VCaP (cell line): ENCODE data around the gene GSTA3.
"Not testable (repeated sequence)": the region's sequence is repeated elsewhere in the genome, so short reads cannot be mapped to it uniquely, and the experiment has no call there.

ENCODE experiments used
- H3K27ac ChIP-seq: fragments of 450-650 bp; 2 replicates; pipeline ENCODE4 v1.5.1; 2017
- CTCF ChIP-seq: fragments of 450-650 bp; conservative IDR thresholded peaks from 2 replicates; pipeline ENCODE4 v1.5.1; 2017; ENCODE audit warnings: mild to moderate bottlenecking, moderate library complexity

The GSTA3 gene

GRCh38 chr6:52937908-52938307 lies 28.4 kb upstream of the GSTA3 start:
- no peak for TF ChIP-seq CTCF
- no peak overlapping the region for H3K27ac ChIP-seq

DNA sequence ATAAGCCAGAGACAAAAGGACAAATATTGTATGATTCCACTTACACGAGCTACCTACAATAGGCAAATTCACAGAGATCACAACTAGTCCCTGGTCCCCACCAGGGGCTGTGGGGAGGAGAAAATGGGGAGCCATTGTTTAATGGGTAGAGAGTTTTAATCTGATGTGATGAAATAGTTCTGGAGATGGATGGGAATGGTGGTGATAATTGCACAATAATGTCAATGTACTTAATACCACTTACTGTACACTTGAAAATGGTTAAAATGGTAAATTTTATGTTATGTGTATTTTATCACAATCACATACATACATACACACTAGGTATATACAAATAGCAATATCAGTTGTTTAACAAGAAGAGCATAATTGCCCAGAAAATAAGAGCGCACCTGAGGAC lies 24.3 kb upstream of the GSTA3 start:
- H3K27ac ChIP-seq: no peak overlapping the region
- no peak for TF ChIP-seq CTCF

GRCh38 chr6:52931351-52931750 lies 21.9 kb upstream of the GSTA3 start:
- H3K27ac ChIP-seq: no peak overlapping the region
- no peak for TF ChIP-seq CTCF

DNA sequence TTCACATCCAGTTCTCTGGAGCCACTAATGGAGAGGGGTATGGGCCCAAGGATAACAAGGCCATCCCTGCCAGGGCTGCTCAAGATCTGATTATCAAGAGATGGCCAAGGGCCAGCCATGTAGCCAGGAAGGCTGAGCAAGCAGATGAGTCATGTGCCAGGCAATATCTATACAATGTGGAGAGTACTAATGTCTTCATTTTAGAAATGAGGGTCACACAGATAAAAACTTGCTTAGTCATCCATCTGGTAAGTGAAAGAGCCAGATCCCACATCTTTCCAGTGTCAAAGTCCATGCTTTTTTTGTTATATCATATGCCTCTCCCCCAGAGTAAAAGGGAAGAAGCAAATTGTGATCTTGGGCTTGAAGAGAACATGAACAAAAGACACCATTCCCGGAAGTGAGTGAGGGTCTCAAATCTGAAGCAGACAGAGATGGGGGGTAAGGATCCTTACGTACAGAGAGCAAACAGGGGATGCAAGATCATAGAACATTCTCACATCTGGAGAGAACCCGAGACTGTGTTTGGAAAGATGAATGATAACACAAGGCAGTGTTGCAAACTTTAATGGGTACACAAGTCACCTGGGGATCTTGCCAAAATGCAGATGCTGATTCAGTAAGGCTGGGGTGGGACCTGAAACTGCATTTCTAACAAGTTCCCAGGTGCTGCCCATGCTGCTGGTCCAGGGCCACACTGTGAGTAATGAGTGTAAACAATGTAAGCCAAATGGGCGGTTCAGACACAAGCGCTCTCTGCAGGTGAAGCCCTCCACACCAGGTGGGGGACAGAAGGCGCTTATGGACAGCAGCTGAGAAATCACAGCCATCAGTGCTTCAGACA lies 20.0 kb upstream of the GSTA3 start:
- no peak for TF ChIP-seq CTCF
- H3K27ac ChIP-seq: no peak overlapping the region

DNA sequence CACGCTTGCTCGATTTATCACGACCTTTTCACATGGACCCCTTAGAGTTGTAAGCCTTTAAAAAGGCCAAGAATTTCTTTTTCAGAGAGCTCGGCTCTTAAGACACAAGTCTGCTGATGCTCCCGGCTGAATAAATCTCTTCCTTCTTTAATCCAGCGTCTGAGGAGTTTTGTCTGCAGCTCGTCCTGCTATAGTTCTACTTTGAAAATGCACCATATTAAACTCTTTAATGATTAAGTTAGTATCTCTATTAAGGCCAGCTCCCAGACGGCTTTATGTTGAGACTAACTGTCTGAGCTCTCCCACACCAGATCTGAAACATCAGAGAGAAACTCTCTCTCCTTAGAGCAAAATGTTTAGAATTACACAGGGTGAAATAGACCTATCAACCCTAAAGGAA lies 18.0 kb upstream of the GSTA3 start:
- no peak overlapping the region for H3K27ac ChIP-seq
- TF ChIP-seq CTCF: no peak

DNA sequence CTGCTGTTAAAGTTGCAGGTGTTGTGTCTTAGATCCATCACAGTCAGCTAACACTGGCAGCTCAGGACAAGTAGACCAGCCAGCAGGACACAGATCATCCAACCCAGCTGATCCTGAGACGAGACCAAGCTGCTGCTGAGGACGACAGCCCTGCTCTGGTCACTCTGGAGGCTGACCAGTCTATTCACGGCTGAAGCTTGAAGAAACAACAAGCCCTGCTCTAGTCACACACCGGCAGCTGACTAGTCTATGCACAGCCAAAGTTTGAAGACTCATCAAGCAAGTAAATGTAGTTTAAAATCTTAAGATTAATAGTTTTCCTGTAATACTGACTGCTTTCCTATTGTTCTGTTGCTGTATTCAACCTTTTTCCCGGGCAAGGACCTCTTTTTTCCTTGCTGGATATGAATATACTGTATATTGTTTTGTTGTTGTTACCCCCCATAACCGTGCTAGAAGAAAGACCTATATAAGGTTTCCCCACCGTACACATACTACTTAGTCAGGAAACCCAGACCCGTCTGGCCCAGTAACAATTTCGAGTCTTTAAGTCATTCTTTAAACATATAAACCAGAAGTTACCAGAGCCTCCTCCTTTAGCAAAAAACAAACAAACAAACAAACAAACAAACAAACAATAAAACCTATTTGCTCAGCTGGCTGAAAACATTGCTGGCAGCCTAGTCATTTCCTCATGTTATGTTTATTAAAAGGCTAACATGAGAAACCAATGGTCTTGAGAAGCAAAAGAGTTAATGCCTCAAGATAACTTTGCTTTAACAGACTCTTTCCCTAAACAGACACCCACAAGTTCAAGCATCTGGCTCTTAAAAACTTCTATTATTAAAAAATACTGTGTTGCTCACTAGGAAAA lies 16.7 kb upstream of the GSTA3 start:
- no peak overlapping the region for H3K27ac ChIP-seq
- no peak for TF ChIP-seq CTCF

GRCh38 chr6:52925042-52925441 lies 15.5 kb upstream of the GSTA3 start:
- H3K27ac ChIP-seq: no peak overlapping the region
- TF ChIP-seq CTCF: no peak

DNA sequence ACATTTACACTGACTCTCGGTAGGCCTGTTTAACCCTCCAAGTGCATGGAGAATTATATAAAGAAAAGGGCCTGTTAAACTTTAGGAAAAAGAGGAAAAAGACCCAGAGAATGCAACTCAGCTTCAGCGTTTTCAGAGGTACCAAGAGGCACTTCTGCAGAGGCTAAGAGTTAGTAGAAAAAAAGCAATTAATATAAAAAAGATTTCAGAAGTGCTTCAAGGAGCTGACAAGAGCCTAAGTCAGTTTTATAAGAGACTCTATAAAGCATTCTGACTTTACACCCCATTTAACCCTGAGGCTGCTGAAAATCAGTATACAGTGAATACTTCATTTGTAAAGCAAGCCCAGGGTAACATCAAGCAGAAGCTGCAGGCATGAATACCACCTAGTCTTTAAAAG lies 14.2 kb upstream of the GSTA3 start:
- H3K27ac ChIP-seq: not testable (repeated sequence)
